ENCODE data around the gene ASPHD2.

GRCh38 chr22:26435327-26436093 is 6.5 kb downstream of the ASPHD2 start:
- no peak for TF ChIP-seq CTCF (IDR thresholded peaks at IDR 0.05; ENCODE audit: borderline replicate concordance, extremely low read depth, low read length, poor library complexity, severe bottlenecking)
- no peak for TF ChIP-seq EZH2 (IDR thresholded peaks at IDR 0.05; ENCODE audit: borderline replicate concordance, low read depth, low read length, severe bottlenecking)
